ENCODE measurements around the gene HOOK2. TPM values are rescaled to one million over a fixed set of nuclear protein-coding genes. Genes with fewer than 3 reads are reported as not detected.

Gene HOOK2
- polyA plus RNA-seq, 1 of the 3 experiments (the other 2 are of a cell fraction), result 33.0 TPM

DNA sequence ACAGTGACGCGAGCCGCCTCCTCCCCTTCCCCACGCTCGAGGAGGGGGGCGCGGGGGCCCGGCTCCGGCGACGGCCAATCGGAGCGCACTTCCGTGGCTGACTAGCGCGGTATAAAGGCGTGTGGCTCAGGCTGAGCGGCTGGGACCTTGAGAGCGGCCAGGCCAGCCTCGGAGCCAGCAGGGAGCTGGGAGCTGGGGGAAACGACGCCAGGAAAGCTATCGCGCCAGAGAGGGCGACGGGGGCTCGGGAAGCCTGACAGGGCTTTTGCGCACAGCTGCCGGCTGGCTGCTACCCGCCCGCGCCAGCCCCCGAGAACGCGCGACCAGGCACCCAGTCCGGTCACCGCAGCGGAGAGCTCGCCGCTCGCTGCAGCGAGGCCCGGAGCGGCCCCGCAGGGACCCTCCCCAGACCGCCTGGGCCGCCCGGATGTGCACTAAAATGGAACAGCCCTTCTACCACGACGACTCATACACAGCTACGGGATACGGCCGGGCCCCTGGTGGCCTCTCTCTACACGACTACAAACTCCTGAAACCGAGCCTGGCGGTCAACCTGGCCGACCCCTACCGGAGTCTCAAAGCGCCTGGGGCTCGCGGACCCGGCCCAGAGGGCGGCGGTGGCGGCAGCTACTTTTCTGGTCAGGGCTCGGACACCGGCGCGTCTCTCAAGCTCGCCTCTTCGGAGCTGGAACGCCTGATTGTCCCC is 16.1 kb upstream of the HOOK2 start, which contains the start of gene JUNB (continued):
- TF ChIP-seq, protein P1, sequence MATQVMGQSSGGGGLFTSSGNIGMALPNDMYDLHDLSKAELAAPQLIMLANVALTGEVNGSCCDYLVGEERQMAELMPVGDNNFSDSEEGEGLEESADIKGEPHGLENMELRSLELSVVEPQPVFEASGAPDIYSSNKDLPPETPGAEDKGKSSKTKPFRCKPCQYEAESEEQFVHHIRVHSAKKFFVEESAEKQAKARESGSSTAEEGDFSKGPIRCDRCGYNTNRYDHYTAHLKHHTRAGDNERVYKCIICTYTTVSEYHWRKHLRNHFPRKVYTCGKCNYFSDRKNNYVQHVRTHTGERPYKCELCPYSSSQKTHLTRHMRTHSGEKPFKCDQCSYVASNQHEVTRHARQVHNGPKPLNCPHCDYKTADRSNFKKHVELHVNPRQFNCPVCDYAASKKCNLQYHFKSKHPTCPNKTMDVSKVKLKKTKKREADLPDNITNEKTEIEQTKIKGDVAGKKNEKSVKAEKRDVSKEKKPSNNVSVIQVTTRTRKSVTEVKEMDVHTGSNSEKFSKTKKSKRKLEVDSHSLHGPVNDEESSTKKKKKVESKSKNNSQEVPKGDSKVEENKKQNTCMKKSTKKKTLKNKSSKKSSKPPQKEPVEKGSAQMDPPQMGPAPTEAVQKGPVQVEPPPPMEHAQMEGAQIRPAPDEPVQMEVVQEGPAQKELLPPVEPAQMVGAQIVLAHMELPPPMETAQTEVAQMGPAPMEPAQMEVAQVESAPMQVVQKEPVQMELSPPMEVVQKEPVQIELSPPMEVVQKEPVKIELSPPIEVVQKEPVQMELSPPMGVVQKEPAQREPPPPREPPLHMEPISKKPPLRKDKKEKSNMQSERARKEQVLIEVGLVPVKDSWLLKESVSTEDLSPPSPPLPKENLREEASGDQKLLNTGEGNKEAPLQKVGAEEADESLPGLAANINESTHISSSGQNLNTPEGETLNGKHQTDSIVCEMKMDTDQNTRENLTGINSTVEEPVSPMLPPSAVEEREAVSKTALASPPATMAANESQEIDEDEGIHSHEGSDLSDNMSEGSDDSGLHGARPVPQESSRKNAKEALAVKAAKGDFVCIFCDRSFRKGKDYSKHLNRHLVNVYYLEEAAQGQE (IDR thresholded peaks at IDR 0.05; ENCODE audit: low read depth, low read length), result peak; percentile 75
- TF ChIP-seq FOSL2 (IDR thresholded peaks at IDR 0.05; ENCODE audit: borderline replicate concordance, low read depth) (peak; percentile 34; the same call in 1 of the 2 replicates), SMC3 (IDR thresholded peaks at IDR 0.05; ENCODE audit: low read depth, low read length) (no peak; the same call in 1 of the 2 replicates), NRF1 (IDR thresholded peaks at IDR 0.05; ENCODE audit: low read depth, low read length) (no peak), EP300 (IDR thresholded peaks at IDR 0.05; ENCODE audit: borderline replicate concordance in 1 of 2, low read depth in 1 of 2, low read length in 1 of 2) (peak in 1 of 2 experiments; percentile 39; a peak in 1 of 4 replicates), RAD21 (IDR thresholded peaks at IDR 0.05; ENCODE audit: low read length) (peak; percentile 20; the same call in 1 of the 2 replicates)
- TF ChIP-seq, protein P2, sequence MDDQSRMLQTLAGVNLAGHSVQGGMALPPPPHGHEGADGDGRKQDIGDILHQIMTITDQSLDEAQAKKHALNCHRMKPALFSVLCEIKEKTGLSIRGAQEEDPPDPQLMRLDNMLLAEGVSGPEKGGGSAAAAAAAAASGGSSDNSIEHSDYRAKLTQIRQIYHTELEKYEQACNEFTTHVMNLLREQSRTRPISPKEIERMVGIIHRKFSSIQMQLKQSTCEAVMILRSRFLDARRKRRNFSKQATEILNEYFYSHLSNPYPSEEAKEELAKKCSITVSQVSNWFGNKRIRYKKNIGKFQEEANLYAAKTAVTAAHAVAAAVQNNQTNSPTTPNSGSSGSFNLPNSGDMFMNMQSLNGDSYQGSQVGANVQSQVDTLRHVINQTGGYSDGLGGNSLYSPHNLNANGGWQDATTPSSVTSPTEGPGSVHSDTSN (IDR thresholded peaks at IDR 0.05), result peak; percentile 45
- TF ChIP-seq, protein P3, sequence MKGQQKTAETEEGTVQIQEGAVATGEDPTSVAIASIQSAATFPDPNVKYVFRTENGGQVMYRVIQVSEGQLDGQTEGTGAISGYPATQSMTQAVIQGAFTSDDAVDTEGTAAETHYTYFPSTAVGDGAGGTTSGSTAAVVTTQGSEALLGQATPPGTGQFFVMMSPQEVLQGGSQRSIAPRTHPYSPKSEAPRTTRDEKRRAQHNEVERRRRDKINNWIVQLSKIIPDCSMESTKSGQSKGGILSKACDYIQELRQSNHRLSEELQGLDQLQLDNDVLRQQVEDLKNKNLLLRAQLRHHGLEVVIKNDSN (IDR thresholded peaks at IDR 0.05; ENCODE audit: borderline replicate concordance, low read depth), result no peak
- TF ChIP-seq, protein P4, sequence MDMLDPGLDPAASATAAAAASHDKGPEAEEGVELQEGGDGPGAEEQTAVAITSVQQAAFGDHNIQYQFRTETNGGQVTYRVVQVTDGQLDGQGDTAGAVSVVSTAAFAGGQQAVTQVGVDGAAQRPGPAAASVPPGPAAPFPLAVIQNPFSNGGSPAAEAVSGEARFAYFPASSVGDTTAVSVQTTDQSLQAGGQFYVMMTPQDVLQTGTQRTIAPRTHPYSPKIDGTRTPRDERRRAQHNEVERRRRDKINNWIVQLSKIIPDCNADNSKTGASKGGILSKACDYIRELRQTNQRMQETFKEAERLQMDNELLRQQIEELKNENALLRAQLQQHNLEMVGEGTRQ (IDR thresholded peaks at IDR 0.05; ENCODE audit: borderline replicate concordance, low read depth, low read length), result no peak

DNA sequence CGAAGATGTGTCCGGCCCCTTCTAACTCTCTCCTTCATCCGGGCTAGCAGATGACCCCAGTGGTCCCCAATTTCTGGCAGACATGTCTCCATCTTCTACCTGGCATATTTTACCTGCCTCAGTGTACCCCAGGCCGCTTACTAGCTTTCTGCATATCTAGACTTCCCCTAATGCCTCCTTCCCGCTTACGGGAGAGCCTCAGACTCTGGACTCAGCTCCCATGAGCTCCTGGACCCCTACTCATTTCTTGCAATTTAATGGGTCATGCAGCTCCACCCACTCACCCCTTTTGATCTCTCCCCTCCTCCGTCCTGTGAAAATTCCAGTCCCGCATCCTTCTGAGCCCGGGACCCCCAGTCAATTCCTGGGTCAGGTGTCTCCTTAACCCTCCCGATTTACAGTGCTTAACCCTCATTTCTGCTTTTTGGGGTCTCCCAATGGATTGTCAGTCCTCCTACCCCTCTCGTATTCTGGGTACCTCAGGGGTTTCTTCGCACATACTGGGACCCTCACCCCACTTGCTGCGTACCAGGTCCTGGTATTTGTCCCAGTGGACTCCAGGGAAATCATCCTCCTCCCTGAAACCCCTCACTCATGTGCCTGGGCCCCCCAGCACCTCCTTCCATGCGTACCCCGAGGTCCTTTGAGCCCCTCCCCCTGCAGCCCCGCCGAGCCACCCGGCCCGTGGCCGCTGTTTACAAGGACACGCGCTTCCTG is 15.4 kb upstream of the HOOK2 start:
- Histone ChIP-seq H3K36me3 (replicated peaks in 1 of 2; ENCODE audit: control insufficient read depth in 1 of 2, insufficient read depth in 2 of 2, low read length in 1 of 2) (peaks cover 0 to 6% of the 10 kb centered on the region in 2 experiments), H3K79me2 (ENCODE audit: insufficient read depth) (peaks cover 20% of the 10 kb centered on the region), H3K4me2 (peak overlapping the region; percentile 88), H3K27ac (ENCODE audit: low read depth in 2 of 2, low read length in 1 of 2) (peak overlapping the region; percentile 96 to 97), H3K27me3 (ENCODE audit: insufficient read depth) (no peaks in the 10 kb centered on the region), H4K20me1 (ENCODE audit: insufficient read depth) (peaks cover 17% of the 10 kb centered on the region), H3F3A (replicated peaks; ENCODE audit: insufficient read depth) (peaks cover 51% of the 10 kb centered on the region), H2AFZ (ENCODE audit: low read depth) (no peak overlapping the region; the same call in 1 of the 2 replicates), H3K9ac (peak overlapping the region; percentile 95), H3K9me2 (no peaks in the 10 kb centered on the region), H3K4me1 (ENCODE audit: control insufficient read depth in 1 of 2, insufficient read depth in 2 of 2, low read depth in 1 of 2, low read length in 1 of 2) (peaks cover 34 to 46% of the 10 kb centered on the region in 2 experiments), H3K4me3 (ENCODE audit: low read depth in 2 of 2, low read length in 1 of 2) (peak overlapping the region; percentile 55 to 80), H3K9me3 (no peaks in the 10 kb centered on the region)
- DNase-seq, result no peak
- CTCF ChIA-PET, result interaction anchor here (1.2 to 17.1 kb wide), 5 partner anchors 11 to 56 kb away, joined by 3 to 447 read pairs (median 10); partner anchors contain the start of genes HOOK2, PRDX2 and THSD8
- POLR2A ChIA-PET, result interaction anchor here (0.9 to 4.4 kb wide), 16 partner anchors 8 to 373 kb away, joined by 3 to 88 read pairs (median 5); partner anchors contain the start of genes GCDH, GET3, PRDX2 and RNASEH2A
- WGBS (ENCODE audit: low lambda C conversion rate), result 26% methylated on average over 19 of the region's 22 CpGs
- no peak for TF ChIP-seq ELF1 (IDR thresholded peaks at IDR 0.05)
- TF ChIP-seq, protein P2 (IDR thresholded peaks at IDR 0.05), result no peak
- TF ChIP-seq, protein P5, sequence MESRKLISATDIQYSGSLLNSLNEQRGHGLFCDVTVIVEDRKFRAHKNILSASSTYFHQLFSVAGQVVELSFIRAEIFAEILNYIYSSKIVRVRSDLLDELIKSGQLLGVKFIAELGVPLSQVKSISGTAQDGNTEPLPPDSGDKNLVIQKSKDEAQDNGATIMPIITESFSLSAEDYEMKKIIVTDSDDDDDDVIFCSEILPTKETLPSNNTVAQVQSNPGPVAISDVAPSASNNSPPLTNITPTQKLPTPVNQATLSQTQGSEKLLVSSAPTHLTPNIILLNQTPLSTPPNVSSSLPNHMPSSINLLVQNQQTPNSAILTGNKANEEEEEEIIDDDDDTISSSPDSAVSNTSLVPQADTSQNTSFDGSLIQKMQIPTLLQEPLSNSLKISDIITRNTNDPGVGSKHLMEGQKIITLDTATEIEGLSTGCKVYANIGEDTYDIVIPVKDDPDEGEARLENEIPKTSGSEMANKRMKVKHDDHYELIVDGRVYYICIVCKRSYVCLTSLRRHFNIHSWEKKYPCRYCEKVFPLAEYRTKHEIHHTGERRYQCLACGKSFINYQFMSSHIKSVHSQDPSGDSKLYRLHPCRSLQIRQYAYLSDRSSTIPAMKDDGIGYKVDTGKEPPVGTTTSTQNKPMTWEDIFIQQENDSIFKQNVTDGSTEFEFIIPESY (IDR thresholded peaks at IDR 0.05; ENCODE audit: borderline replicate concordance, low read depth), result no peak
- TF ChIP-seq, protein P3 (IDR thresholded peaks at IDR 0.05; ENCODE audit: borderline replicate concordance, low read depth), result no peak
- TF ChIP-seq RXRA (IDR thresholded peaks at IDR 0.05; ENCODE audit: borderline replicate concordance, low read depth), result no peak
- no peak for TF ChIP-seq JUND (IDR thresholded peaks at IDR 0.05)
- no peak for TF ChIP-seq SIN3A (IDR thresholded peaks at IDR 0.05; ENCODE audit: borderline replicate concordance, low read depth, low read length)
- TF ChIP-seq FOSL2 (IDR thresholded peaks at IDR 0.05; ENCODE audit: borderline replicate concordance, low read depth), result no peak
- TF ChIP-seq TAF1 (IDR thresholded peaks at IDR 0.05; ENCODE audit: borderline replicate concordance, low read depth, low read length), result no peak

Measured in SK-N-SH (cell line).